Endothelial cell of umbilical vein (primary cell): Measurements from ENCODE around the gene TTR. TPM values are rescaled to one million over a fixed set of nuclear protein-coding genes. Genes with fewer than 3 reads are reported as not detected.
A peak's percentile ranks its signal among the peaks of the same experiment; 100 is the strongest.

Experiments used
- BruUV-seq: library from RNA; stranded (reverse); fragments of 400-500 nt; replicated peaks from 2 replicates; lab custom pipeline; 2021; lab: Mats Ljungman, UMichigan
- CTCF ChIA-PET: fragments of 300-600, 350-600 bp; sonication (Branson Sonifier 250); formaldehyde crosslinking; loops from one replicate; lab custom pipeline; 2021; ENCODE audit warnings: antibody characterized with exemption, inconsistent platforms; lab: Charles Lee
- POLR2A ChIA-PET: fragments of 300-600, 350-600 bp; sonication (Branson Sonifier 250); formaldehyde crosslinking; loops from one replicate; lab custom pipeline; 2021; ENCODE audit warnings: antibody characterized with exemption, inconsistent platforms; lab: Charles Lee
- DNase-seq: peaks from one replicate; pipeline ENCODE4 v3.0.0-alpha.2; 2011; ENCODE audit warnings: low read depth, low spot score
- FAIRE-seq: peaks from 2 replicates; lab custom pipeline; 2011; peaks lifted over from hg19 to GRCh38; lab: Jason Lieb, UNC
- H2AFZ ChIP-seq: 2 replicates; pipeline ENCODE4 v1.6.0; 2012; ENCODE audit warnings: low read depth, low read length, control low read depth, inconsistent platforms
- H3K27ac ChIP-seq: 2 replicates; pipeline ENCODE4 v1.5.1; 2011; ENCODE audit warnings: low read depth, mild to moderate bottlenecking, control low read depth, low read length, moderate library complexity; ENCODE audit not compliant: insufficient read depth
- H3K27me3 ChIP-seq, 2 experiments: 2 replicates each; pipeline versions ENCODE4 v1.6.0 to v1.6.1; 2011; ENCODE audit warnings: low read length in 2 of 2, mixed read lengths in 1 of 2; ENCODE audit not compliant: control insufficient read depth in 2 of 2, insufficient read depth in 2 of 2
- H3K36me3 ChIP-seq, 2 experiments: 2 replicates in 1 of 2; 3 replicates in 1 of 2; pipeline ENCODE4 v1.5.1; 2011; ENCODE audit warnings: low read length in 2 of 2, mild to moderate bottlenecking in 1 of 2, moderate library complexity in 1 of 2; ENCODE audit not compliant: control insufficient read depth in 2 of 2, insufficient read depth in 2 of 2; ENCODE audit errors: extremely low read depth in 1 of 2
- H3K4me1 ChIP-seq: 3 replicates; pipeline ENCODE4 v1.5.1; 2011; ENCODE audit warnings: mild to moderate bottlenecking, low read length; ENCODE audit not compliant: control insufficient read depth, insufficient read depth; ENCODE audit errors: extremely low read depth
- H3K4me2 ChIP-seq: 2 replicates; pipeline ENCODE4 v1.6.1; 2011; ENCODE audit warnings: low read length, control low read depth, mixed read lengths; ENCODE audit not compliant: insufficient read depth
- H3K4me3 ChIP-seq, 3 experiments: fragments of 200-600 bp in 1 of 3; sonication (generic), shearing (Covaris generic) in 1 of 3; replicated peaks in 1 of 3; 2 replicates each; pipeline ENCODE4 v1.5.1; 2011 to 2016; ENCODE audit warnings: control low read depth in 3 of 3, low read length in 3 of 3, mild to moderate bottlenecking in 2 of 3, inconsistent platforms in 1 of 3, low read depth in 1 of 3, moderate library complexity in 1 of 3; ENCODE audit not compliant: insufficient read depth in 1 of 3
- H3K79me2 ChIP-seq: 2 replicates; pipeline ENCODE4 v1.6.0; 2012; ENCODE audit warnings: low read length, inconsistent platforms; ENCODE audit not compliant: control insufficient read depth, insufficient read depth
- H3K9ac ChIP-seq: replicated peaks from 2 replicates; pipeline ENCODE3; 2011; ENCODE audit warnings: low read length, control low read depth; ENCODE audit not compliant: insufficient read depth; ENCODE audit errors: extremely low read depth
- H3K9me1 ChIP-seq: replicated peaks from 3 replicates; pipeline ENCODE4 v1.6.0; 2011; ENCODE audit warnings: mild to moderate bottlenecking, low read length; ENCODE audit not compliant: control insufficient read depth, insufficient read depth; ENCODE audit errors: extremely low read depth
- H3K9me3 ChIP-seq: replicated peaks from 2 replicates; pipeline ENCODE4 v1.5.1; 2012; ENCODE audit warnings: low read length, inconsistent platforms; ENCODE audit not compliant: control insufficient read depth, insufficient read depth
- H4K20me1 ChIP-seq: replicated peaks from 2 replicates; pipeline ENCODE3; 2011; ENCODE audit warnings: mild to moderate bottlenecking, low read length; ENCODE audit not compliant: control insufficient read depth, insufficient read depth; ENCODE audit errors: extremely low read depth
- CTCF ChIP-seq, 2 donors: IDR thresholded peaks; 1 replicate in 1 of 2; 2 replicates in 1 of 2; pipeline ENCODE4 v1.5.1; 2011; ENCODE audit warnings: low read length in 2 of 2, mild to moderate bottlenecking in 2 of 2, moderate library complexity in 2 of 2, control low read depth in 1 of 2, inconsistent platforms in 1 of 2, low read depth in 1 of 2; ENCODE audit not compliant: insufficient read depth in 1 of 2; ENCODE audit errors: extremely low read depth in 1 of 2
- MAX ChIP-seq: IDR thresholded peaks from 2 replicates; pipeline ENCODE4 v1.6.1; 2011; ENCODE audit not compliant: insufficient read depth, insufficient read length
- POLR2A ChIP-seq: IDR thresholded peaks from 2 replicates; pipeline ENCODE4 v1.6.1; 2012; ENCODE audit warnings: low read depth, mild to moderate bottlenecking, control low read depth, low read length
- dilution Hi-C: fragments of 300-500 bp; cut with MboI; formaldehyde crosslinking; loops from one replicate; pipeline ENCODE4 v1.15.0; 2019; ENCODE audit warnings: low sequenced_read_pairs; ENCODE audit not compliant: extremely low pct_ligation_motif_present
- intact Hi-C: fragments of 100-400 bp; cut with micrococcal nuclease; formaldehyde crosslinking; loops from one replicate; pipeline ENCODE4 v1.10.0; 2022
- polyA plus RNA-seq, 4 experiments: library from polyadenylated mRNA; depleted of rRNA in 3 of 4; stranded (reverse) in 3 of 4; unstranded in 1 of 4; fragments of >200 nt; gene quantifications; 2 replicates each; pipeline versions ENCODE4 v1.2.1 to v1.2.3, GENCODE V29; 2011 to 2012; ENCODE audit warnings: missing spikeins in 1 of 4
- total RNA-seq: library from RNA; stranded (reverse); gene quantifications from 2 replicates; pipeline ENCODE4 v1.2.3, GENCODE V29; 2021

Gene TTR
- total and polyA plus RNA-seq, 2 donors (not counting 3 experiments of a cell fraction or from before 2014, with no cell fraction given), result not detected

GRCh38 chr18:31610286-31611205 lies 18.9 kb downstream of the TTR start:
- no TSS peak for BruUV-seq
- intact Hi-C loops, result loop anchor here (1.0 to 5.0 kb wide), 2 partner anchors 77 to 112 kb away; no protein-coding TSS in a partner anchor
- H3K4me2 ChIP-seq, result no peak overlapping the region
- no peak overlapping the region for H3K9ac ChIP-seq
- peaks cover 7 to 9% of the 10 kb centered on the region in 2 experiments for H3K27me3 ChIP-seq
- no peaks in the 10 kb centered on the region for H4K20me1 ChIP-seq
- H3K27ac ChIP-seq, result no peak overlapping the region
- TF ChIP-seq POLR2A, result no peak
- peak; percentile 5 to 30 for TF ChIP-seq CTCF (IDR thresholded peaks at IDR 0.05; ENCODE audit: extremely low read depth in 1 of 2, insufficient read depth in 1 of 2, low read depth in 1 of 2, low read length in 2 of 2)
- TF ChIP-seq MAX, result no peak
- no peaks in the 10 kb centered on the region for H3K9me3 ChIP-seq
- dilution Hi-C loops, result no loop called here
- H3K36me3 ChIP-seq, result no peaks in the 10 kb centered on the region
- H3K9me1 ChIP-seq, result no peaks in the 10 kb centered on the region
- ChIA-PET POLR2A (no interaction called here), CTCF (interaction anchor here (0.7 to 3.8 kb wide), 19 partner anchors 10 to 210 kb away, joined by 3 to 46 read pairs (median 4); partner anchors contain the start of gene B4GALT6)
- DNase-seq, result peak; percentile 26
- no peaks in the 10 kb centered on the region for H3K79me2 ChIP-seq
- H3K4me3 ChIP-seq, result no peak overlapping the region
- FAIRE-seq, result no peak
- no peaks in the 10 kb centered on the region for H3K4me1 ChIP-seq
- H2AFZ ChIP-seq, result no peak overlapping the region
